Middle frontal gyrus (tissue), 1 donor: ENCODE data around the gene PTCHD1.

Source experiments
- DNase-seq: peaks from one replicate; pipeline ENCODE4 v3.0.0-alpha.2; 2015; ENCODE audit warnings: low spot score; ENCODE audit errors: extremely low spot score

The PTCHD1 gene

DNA sequence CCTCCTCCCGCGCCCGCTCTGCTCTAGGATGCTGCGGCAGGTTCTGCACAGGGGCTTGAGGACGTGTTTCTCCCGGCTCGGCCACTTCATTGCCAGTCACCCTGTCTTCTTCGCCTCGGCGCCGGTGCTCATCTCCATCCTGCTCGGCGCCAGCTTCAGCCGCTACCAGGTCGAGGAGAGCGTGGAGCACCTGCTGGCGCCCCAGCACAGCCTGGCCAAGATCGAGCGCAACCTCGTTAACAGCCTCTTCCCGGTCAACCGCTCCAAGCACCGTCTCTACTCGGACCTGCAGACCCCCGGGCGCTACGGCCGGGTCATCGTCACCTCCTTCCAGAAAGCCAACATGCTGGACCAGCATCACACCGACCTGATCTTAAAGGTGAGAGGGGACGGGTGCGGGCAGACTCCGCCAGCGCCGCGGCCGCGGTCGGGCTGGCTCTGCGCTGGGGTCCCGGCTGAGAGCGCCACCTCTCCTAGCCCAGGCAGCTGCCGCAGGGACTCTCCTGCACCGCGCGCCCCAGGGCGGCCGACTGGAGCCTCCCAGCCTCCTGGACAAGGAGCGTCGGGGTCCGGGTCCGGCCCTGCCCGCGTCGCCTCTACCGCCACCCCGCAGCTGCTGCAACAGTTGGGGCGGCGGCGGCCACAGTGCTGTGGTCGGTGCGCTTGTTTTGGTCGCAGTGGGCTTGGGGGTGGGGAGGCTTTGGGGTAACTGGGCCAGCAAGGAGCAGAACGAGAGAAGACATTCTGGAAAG lies at the start of gene PTCHD1:
Gene PTCHD1, plus strand, starts transcription at position 2 of the 752 bp plus-strand sequence. Its CDS starts 27 bp downstream, at position 29.
- no peak for DNase-seq

DNA sequence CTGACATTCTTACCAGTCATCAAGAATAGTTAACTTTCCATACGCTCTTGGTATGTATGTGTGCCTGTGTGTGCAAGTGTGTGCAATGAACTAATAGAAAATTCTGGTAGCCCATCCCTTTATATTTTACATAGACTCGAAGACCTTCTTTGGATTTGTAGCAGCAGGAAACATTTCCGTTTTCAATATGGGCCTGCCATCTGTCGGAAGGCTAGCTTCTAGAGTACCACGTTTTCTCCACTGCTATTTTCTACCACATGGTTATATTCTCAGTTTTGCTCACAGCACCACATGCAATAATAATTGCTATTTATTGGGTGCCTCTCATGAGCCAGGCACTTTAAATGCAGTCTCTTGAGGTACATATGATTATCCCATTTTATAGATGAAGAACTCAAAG lies 47.9 kb upstream of the PTCHD1 start:
- DNase-seq, result no peak

DNA sequence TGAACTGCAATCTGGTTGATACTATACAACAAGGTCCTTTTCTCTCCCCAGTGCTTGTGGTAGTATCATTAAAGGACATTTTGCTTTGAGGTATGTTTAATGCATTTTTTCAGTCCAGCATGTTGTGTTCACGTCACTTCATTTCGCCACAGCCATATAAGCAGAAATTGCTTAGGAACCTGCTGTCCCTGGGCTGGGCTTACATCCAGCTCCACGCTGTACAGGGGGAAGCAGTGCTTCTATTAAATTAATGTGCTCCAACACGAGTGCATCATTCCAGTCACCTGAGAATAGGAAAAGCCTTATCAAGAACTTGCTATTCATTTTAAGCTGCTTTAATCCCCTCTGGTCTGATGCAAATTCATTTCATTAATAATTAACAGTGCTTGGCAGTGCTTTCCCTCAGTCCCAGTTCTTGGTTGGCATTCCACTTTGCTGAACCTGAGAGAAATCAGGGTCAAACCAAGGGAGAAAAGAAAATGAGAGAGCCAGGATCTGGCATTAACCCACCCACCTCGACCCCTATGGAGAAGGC lies 47.4 kb upstream of the PTCHD1 start:
- DNase-seq, result no peak

DNA sequence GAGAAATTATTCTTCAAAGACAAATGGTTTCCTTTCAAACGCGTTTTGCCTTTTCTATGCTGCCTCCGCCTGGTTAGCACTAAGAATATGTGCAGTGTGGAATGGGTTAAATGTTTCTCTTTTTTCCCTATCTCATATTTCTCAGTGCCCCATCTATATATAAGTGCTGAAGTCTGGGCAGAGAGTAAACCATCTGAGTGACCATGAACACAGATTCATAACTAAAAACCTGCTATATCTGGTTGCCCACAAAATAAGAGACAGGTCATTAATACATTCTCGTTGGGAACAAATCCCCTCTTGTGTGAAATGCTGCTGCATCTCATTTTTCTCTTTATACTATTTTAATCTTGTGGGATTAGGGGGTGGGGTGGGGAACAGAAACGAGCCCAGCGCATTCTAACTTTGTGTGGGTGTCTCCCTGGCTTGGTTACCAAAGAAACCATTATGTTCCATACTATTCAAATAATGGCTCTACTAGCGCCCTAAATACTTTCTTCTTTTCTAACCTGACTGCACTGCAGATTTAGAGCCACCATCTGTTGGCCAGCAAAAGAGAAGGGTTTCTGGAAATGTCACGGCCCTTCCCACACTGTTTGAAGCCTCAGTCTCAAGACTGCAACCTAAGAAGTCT lies 42.2 kb upstream of the PTCHD1 start:
- DNase-seq, result no peak

DNA sequence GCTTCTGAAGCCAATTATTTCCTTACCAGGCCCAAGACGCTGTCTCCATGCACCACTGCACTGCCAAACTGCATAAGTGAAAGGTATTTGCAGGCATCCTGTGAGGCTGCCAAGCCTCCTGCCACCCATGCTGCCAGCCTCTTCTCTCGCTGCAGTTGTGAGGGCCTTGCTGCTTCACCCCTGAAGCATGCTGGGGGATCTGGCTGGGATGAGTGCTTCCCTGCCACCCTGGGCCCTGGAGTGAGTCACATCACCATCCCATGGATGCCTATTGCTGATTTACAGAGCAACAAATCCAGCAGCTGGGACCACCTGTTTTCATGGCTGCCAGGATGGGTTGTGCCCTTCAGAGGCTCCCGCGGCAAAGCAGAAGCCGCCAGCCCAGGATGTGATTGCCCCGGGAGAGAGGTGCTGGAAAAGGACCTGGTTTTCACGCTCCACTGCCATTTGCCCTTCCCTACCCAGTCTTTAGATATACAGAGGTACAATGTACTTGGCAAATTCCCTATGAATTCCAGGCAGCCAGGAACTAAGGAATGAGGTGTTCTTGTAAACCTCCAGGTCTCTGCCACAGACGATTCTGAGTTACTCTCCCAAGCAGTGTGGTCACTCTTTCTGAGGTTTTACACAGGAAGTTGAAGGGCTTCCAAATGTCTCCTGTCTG lies 41.5 kb upstream of the PTCHD1 start:
- DNase-seq, result no peak

DNA sequence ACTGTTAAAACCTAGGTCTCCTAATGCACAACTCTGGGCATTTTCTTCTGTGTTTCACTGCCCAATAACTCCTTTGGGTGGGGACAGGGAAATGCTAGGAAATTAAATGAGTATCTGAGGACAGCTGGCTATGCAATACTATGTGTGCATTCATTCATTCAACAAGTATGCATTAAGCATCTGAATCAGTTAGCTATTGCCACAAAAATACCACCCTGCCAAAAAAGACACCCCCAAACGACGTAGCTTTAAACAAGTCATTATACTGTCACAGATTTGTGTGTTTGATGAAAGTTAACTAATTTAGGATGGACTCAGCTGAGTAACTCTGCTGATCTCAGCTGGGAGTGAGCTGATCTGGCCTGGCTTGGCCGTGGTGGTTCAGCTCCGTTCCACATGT lies 29.8 kb upstream of the PTCHD1 start:
- DNase-seq, result no peak

DNA sequence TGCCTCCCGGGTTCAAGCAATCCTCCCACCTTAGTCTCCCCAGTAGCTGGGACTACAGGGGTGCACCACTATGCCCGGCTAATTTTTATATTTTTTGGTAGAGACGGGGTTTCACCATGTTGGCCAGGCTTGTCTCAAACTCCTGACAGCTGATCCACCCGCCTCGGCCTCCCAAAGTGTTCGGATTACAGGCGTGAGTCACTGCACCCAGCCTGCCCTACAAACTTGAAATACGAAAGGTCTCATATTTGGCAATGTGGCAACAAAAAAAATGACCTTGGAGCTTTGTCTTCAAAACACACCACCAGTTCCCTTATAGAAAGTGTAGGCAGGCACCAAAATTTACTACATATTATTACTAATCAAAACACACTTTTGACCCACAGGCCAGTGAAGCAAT lies 22.9 kb upstream of the PTCHD1 start:
- no peak for DNase-seq

DNA sequence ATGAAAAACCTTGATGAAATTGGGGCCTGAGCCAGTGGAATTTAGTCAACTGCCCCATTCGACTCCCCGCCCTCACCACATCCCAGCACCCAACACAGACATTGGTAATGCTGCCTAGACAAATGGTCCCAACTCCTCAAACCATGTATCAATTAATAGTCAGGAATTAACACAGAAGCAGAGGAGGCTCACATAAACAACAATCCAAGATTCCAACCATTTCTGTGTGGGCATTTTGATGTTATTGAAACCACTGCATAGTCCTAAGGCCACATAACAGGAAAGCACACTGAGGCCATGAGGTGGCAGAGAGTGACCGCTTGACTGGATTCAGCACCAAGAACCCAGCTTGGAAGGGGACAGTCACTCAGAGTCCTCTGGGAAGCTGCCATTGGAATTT lies 22.5 kb upstream of the PTCHD1 start:
- no peak for DNase-seq

DNA sequence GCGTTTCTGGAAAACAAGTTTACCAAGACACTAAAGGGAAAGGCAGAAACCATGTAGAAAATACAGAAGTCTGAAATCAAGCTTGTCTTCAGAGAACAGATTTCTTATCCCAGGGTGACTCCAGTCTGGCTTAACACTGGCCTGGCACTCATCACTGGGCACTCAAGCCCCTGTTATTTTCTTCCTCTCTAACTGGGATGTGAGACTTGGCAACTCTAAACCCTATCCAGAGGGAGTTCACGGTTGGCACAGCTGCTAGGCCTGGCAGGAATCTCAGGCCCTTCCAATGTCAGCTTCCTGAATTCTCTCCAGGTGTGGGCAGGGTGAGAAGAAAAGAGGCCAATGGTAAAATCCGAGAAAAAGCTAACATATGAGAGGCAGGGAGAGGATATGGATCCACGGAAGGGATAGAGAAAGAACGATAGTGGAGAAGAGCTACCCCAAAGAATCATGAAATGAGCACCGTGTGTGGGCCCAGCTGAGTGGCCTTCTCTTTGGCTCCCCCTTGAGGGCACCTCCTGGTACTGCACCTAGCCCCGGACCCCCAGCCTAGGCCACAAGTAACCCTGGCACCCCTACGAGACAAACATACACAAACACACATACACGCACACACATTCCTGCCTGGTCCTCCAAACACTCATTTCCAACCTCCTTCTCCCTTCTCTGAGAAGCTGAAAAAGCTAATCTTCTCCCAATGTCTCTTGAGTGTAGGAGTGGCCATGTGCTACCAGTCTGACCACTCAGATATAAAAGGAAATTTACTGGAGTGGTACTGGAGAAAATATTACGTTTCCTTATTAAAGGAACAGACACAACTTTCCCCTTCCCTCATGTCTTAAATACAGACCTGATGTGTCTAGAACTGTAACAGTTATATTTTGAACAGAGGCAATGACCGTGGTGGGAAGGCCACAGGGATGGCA lies 16.6 kb upstream of the PTCHD1 start:
- DNase-seq, result no peak

DNA sequence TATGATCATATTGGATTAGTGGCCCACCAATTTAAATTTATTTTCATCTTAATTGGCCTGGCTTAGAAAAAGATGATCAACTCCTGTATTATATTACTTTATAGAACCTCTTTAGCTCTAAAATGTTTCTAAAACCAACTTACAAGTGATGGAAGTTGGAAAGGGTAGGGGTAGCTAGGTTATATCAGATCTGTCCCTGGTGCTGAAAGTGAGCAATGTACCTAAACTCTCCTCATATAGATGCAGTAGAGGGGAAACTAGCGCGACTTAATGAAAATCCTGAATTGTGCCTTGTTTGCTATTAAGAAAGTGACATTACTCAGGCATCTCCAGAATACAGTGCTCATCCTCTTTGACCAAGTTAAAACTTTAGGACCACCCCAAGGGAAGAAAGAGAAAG lies 7.5 kb upstream of the PTCHD1 start:
- DNase-seq, result no peak

DNA sequence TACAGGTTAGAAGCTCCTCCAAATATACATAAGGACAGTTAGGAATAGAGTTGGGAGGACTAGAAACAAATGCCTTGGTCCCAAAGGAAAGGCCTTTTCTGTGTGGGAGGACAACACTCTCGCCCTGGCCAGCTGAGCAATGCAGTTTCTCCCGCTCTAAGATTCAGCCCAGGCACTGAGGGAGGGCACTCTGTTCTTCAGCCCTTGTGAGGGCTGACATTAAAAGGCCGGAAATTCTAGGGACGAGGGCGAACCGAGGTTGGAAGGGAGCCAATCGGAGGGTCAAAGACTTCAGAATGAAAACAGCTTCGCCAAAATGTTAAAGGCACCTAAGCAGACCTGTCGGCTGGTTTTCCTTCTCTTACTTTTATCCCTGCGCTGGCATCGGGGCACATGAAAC lies 2.9 kb upstream of the PTCHD1 start:
- DNase-seq, result no peak

DNA sequence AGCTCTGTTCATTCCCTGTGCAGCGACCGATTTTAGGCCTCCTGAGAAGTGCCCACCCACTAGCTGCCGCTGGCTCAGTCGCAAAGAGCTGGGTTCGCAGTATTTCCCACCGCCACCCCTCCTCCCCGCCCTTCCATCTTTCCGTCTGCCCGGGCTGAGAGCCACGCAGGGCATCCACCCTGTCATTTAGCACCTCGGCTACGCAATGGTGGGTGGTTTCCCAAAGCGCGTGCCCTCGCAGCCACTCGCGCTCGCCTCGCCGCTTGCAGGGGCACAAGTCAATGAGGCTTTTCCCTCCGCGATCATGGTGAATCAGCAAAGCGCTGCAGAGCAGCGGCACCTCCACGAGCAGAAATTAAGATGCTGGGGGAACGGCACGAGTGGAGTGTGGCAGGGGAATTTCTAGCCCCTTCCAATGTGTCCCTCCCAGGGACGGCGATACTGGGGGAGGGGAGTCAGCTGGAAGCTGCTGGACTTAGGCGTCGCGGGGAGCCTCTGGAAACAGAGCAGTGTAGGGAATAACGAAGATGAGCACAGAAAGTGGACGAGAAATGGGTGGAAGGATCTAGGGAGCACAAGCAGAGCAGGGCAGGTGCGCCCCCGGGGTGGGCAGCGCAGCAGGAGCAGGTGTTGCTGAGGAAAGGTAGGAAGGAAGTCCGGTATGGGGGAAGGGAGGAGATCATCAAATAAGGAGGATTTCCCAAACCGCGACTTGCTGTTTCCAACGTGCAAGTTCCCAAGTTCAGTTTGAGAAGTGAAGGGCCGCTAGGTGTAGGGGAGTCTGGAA lies 2.4 kb upstream of the PTCHD1 start:
- no peak for DNase-seq

DNA sequence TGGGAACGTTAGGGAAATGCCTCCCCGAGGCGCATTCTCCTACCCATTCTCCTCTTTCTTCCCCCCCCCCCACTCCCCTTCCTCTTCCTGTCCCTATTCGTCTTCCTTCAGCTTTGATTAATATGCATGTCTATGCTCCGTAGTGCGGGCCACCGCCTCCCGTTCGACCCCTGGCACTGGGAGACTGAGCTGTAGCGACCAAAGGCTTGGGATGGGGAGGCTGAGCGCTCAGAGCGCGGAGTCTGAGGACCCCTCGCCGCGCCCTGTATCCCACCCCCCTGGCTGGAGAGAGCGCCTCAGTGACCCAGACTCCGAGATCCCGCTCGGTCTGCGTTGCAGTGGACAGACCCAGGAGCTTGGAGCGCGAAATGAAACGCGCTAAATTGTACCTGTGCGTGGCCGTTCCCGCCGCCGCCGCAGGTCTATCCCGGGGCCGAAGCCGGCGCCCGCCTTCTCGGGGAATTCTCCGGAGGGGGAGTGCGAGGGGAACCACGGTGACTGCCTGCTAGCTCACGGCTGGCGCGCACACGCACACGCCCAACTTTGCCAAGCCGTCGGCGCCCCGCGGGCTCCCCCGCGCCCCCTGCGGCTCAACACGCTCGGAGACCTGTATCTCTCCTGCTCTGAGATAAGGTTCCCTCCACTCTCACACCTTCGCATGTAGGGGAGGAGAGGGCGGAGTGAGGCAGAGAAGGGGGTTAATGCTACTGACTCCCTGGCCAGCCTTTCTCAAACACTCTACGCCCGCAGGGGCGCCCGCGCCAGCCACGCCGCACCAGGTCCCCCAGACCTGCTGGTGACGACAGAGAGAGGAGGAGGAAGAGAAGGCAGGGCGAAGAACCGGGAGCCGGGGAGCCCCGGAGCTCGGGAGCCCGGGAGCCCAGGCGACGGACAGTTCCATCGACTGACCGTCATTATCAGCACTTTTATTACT lies 1.5 kb upstream of the PTCHD1 start:
- DNase-seq, result no peak

DNA sequence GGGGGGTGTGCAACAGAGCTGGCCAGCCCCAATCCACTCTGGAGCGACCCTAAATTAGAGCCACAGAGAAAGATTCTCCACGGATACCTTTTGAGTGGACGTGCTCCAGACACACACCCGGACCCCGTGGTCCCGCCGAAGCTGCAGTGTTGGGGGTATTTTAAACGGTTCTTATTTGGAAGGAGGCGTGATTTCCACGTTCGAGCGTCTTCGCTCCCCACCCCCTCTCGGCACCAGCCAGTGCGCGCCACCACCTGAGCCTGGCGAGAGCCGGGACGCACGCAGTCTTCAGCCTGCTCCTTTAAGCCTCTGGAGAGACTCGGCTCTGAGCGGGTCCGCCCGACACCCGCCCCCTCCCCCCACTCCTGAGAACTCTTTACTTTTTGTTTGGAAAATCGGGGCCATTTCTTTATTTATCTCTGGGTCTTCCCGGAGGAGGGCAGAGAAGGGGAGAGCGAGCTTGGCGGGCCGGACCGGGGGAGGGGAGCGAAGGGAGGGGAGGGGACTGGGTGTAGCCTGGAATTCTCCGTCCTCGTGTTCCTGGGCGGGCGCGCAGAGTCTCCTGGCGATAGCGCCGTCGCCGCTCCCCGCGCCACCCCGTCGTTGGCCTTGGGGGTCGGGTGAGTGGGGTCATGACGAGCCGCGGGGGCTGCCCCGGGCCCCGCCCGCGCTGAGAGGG lies 668 bp upstream of the PTCHD1 start:
- no peak for DNase-seq

DNA sequence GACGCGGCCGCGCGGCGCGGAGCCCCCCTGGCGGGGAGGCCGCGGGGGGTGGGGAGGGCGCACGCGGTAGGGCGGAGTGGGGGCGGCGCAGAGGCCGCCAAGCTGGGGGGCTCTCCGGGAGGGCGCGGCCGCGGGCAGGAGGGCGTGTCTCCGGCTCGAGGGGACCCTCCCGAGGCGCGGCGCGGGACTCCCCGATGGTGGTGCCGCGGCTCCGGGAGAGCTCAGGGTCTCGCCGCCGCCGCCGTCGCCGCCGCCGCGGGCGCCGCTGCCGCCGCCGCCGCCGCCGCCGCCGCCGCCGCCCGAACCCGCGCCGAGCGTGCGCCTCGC lies 165 bp upstream of the PTCHD1 start:
- no peak for DNase-seq

DNA sequence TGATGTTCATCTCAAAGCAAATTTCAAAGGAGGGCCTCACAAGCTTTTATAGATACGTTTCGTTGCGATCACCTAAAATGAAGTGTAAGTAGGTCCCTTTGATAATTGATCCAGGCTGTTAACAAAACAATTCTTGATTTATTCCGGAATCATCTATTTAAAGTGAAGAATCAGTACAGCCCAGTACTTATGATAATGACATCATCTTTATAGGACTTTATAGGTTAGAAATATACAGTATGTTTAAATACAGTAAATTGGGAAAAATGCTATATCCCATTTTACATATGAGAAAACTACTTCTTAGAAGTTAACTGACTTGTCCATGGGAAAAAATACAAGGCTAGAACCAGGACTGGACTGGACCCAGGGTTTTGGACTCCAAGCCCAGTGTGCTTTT lies 3.7 kb downstream of the PTCHD1 start:
- DNase-seq, result no peak

DNA sequence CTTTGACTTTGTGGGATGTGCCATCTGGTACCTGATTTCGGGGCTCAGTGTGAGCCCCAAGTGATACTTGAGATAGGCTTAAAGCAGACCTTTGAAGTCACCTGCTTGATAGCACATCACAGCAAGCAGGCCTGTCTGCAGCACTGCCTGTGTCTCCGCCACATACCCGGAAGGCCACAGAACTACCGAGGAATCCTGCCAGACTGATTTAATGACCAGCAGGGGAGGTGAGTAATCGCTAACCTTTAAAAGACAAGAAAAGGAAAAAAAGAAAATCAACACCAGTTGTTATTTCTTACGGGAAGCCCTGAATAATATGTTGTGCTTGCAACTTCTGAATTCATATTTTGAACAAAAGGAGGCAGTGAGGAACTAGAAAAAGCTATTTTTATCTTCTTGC lies 6.8 kb downstream of the PTCHD1 start:
- DNase-seq, result no peak

DNA sequence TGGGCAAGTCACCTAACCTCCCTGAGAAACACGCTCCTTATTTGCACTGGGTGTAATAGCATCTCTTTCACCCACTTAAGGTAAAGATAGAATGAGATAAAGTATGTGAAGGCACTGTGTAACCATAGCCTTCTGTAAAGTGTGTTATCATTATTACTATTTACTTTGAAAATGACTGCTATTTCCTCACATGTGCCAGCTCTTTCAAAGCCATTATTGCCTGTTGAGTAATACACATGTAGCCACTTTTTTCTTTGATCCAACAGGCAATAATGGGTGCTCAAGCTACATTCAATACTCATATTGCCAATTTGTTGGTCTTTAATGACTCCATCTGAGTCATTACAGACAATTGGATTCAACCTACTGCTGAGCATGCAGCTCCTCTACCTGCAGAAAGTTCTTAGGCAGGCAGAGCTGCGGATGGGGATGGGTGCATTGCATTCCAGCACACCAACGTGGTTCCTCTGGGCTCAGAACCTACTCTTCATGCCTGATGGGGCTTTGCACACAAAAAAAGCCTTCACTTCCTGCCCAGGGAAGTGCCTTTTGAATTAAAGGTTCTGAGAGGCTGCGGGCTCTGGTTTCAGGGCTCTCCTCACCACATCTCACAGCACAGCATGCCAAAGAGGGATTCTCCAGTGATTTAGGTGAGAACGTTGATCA lies 9.7 kb downstream of the PTCHD1 start:
- no peak for DNase-seq

DNA sequence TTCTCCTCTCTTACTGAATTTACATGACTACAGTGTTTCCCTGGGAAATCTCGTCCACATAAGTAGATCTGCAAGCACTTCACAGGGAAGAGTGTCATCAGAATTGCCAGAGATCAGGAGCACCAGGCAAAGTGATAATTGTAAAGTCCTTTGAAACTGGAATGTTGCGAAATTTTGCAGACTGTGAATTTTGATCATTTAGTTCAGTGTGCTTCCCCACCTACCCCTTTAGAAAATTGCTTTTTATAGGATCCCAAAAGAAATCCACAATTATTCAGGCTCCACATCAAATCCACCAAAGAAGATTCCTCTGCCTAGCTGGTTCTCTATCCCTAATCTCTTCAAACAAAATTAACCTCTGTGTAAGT lies 10.2 kb downstream of the PTCHD1 start:
- DNase-seq, result no peak
